Stimulated activated CD4-positive, alpha-beta T cell treated with anti-CD3 and anti-CD28 coated beads, Interleukin-4, amount 100 ng/mL, for 48 hours (primary cell): ENCODE measurements around the gene ARRDC1.
"Not testable (repeated sequence)": the region's sequence is repeated elsewhere in the genome, so short reads cannot be mapped to it uniquely, and the experiment has no call there.

Source experiments
- DNase-seq, 2 donors: peaks; one replicate each; pipeline ENCODE4 v3.0.0-alpha.2; 2020; ENCODE audit warnings: low read depth in 2 of 2

The ARRDC1 gene

DNA sequence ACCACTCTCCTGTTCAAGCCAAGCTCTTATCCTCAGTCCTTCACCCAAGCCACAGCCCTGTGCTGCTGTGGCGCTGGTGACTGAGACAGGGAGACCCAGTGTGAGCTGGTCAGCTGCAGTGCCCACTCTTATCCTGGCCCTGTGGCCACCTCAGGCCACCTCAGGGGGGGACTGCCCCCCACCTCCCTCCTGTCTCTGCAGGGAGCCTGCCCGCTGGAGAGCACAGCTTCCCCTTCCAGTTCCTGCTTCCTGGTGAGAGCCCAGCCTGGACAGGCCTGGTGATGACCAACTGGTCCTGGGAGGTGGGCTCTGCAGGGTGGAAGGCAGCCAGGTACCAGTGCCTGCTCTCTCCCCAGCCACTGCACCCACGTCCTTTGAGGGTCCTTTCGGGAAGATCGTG is 7.8 kb downstream of the ARRDC1 start:
- DNase-seq = no peak

DNA sequence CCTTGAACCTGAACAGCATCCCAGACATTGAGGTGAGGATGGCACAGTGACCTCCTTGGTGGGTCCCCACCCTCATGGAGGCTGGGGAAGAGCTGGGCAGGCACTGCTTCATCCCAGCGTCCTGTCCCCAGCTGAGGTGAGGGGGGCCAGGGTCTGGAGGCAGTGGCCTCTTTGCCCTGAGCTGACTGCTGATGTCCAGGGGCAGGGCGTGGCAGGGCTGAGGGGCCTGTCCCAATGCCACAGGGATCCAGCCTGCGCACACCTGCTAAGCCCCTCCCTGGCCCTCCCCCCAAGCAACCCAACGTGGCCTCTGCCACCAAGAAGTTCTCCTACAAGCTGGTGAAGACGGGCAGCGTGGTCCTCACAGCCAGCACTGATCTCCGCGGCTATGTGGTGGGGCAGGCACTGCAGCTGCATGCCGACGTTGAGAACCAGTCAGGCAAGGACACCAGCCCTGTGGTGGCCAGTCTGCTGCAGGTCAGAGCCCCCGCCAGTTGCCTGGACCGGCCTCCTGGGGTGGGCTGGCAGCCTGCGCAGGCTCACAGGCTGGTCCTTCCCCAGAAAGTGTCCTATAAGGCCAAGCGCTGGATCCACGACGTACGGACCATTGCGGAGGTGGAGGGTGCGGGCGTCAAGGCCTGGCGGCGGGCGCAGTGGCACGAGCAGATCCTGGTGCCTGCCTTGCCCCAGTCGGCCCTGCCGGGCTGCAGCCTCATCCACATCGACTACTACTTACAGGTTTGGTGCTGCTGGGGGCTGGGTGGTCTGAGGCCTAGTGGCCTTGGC is 8.4 kb downstream of the ARRDC1 start:
- DNase-seq = no peak

DNA sequence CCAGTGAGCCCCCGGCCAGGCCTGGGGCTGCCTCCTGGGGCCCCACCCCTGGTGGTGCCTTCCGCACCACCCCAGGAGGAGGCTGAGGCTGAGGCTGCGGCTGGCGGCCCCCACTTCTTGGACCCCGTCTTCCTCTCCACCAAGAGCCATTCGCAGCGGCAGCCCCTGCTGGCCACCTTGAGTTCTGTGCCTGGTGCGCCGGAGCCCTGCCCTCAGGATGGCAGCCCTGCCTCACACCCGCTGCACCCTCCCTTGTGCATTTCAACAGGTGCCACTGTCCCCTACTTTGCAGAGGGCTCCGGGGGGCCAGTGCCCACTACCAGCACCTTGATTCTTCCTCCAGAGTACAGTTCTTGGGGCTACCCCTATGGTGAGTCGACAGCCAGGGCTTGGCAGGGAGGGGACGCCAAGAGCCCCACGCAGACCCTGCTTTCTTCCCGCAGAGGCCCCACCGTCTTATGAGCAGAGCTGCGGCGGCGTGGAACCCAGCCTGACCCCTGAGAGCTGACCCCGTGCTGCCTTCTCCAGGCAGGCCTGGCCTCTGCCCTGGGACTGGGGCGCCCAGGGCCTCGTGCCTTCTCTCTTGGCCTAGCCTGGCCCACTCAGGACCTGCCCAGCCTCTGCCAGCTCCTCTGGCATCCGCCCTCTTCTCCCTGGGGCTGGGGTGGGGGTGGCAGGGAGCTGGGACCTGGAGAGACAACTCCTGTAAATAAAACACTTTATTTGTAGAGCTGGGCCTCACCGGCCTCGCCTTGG is 9.3 kb downstream of the ARRDC1 start:
- no peak for DNase-seq

DNA sequence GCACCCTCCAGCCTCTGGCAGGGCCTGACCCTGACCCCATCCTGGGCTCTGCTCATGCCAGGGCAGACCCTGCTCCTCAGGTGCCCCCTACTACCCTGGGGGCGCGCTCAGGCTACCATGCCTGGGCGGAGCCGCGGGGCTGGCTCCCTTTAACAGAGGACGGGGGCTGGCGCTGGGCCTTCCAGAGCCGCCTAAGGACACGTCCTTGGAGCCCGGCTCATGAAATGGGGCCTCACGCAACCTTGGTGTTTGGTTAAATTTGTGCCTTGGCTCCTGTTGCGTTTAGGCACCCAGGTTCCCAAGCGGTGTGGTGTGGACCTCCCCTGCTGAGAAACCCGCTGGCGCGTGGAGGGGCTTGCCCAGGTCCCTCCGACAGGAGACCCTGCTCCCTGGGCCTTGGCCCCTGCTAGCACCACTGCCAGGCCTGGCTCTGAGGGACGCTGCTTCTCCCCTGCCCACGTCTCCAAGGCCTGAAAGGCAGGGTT is 9.9 kb downstream of the ARRDC1 start:
- no peak for DNase-seq

DNA sequence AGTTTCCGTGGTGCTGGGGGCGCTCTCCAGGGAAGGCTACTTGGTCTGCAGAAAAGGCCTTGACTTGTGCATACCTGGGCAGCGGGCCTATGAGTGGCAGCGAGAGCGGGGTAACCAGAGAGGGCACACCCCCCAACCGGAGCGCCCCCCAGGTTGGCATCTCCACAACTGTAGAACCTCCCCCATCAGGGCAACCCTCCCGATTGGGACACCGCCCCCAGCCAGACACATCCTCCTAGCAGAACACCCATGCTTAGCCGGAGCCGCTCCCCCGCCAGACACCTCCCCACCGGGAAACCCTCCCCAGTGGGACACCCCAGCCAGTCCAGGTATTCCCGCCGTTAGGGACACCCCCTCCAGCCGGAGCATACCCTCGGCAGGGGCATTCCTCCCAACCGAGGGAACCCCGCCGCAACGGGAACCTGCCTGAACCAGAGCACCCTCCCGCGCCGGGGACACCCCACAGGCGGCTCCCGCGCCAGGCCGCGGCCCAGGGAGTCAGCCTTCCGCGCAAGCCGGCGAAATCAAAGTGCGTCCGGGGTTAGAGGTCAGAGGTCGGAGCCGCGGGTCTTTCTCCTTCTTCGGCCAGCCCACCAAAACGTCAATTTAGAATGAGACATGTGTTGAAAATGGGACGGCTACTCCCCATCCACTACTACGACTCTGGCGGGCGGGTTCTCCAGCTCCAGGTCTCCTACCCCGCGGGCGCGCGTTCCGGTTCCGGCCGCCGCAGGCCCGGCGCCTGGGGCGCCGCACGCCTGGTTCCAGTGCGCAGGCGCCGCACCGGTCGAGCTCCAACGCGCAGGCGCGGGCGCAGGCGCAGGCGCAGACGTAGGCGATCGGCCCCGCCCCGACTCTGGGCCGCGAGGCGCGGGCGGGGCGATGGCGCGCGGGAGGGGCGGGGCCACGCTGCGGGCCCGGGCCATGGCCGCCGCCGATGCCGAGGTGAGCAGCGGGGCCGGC is 12.9 kb downstream of the ARRDC1 start, which contains the start of gene EHMT1:
Gene EHMT1 (plus strand): TSS at position 901 of the 963 bp plus-strand sequence. CDS start 24 bp downstream, at position 925.
- DNase-seq = peak; percentile 81 to 84

DNA sequence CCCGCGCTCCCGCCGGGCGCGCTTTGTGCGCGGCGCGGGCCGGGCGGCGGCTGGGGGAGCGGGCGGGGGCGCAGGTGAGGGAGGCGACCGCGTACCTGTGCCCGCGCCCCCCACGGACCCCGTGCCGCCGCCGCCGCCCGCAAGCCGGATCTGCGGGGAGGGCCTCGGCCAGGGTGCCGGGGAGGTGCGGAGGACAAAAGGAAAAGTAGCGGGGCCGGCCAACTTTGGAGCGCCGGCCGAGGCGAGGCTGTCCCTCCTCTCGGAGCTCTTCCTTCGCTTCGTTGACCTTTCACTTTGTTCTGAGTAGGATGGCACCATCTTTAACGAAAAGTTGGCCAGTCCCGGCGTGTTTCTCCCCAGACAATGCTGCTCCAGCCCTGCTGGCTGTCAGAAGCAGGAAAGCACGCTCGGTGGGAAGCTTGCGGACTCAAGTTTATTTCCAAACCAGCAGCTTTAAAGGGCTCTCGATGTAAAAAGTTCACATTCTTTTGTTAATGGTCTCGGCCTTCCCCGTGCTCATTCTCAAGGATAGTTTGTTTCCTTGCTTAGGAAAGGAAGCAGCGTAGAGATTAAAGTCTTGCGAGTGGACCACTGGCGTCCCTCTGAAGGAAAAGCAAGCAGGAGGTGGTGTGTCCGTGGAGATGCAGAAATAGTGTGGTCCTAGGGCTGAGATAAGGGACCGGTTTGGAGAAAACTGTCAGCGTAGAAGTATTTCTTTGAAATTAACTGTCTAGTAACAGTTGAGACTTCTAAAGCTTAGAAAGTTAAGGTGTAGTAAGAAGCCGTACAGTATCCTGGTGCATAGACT is 14.0 kb downstream of the ARRDC1 start:
- DNase-seq = no peak

DNA sequence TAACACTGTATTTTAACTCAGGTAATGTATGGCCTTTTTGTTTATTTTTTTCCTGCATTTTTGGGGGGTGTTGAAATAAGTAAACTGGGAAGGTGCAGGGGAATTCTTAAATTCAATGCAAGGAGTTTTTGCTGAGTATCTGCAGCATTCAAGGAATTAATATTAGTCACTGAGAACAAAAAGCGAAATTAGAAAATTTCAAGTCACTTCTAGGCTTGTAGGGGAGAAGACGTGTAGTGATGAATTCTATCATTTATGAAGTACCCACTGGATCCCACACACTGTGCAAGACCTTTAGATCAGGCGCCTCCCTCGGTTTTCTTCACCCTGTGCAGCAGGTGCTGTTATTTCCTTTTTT is 14.5 kb downstream of the ARRDC1 start:
- DNase-seq = no peak

DNA sequence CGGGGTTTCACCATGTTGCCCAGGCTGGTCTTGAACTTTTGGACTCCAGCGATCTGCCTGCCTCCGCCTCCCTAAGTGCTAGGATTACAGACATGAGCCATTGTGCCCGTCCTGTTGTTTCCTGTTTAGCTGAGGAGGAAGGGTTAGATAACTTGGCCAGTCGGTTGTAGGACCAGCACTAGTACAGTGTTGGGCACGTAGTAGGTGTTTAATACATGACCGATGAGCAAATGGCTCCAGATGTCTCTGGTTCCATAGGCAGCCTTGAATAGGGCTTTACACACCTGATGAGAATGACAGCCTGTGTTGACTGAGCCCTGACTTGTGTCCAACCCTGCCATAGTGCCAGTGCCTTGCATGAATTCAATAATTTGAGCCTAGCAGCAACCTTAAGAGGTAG is 15.1 kb downstream of the ARRDC1 start:
- DNase-seq = no peak

DNA sequence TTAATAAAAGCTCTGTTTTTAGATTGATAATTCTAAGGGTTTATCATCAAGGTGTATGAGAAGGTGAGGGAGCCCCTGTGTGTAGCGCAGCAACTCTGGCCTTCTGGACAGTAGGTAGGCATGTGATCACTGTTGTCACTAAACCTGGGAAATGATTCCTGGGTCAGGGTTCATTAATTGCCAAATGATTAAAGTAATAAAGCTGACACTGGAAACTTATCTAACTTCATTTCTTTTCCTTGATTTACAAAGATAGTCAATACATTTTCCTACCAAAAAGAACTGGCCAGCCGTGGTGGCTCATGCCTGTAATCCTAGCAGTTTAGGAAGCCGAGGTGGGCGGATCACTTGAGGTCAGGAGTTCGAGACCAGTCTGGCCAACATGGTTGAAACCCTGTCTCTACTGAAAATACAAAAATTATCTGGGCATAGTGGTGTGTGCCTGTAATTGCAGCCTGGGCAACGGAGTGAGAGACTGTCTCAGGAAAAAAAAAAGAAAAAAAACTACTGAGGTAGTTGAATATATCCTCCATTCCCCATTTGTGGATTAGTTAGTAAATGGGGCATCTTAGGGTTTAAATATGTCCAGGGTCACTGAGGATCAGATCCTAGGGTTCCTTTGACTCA is 15.8 kb downstream of the ARRDC1 start:
- DNase-seq = no peak

DNA sequence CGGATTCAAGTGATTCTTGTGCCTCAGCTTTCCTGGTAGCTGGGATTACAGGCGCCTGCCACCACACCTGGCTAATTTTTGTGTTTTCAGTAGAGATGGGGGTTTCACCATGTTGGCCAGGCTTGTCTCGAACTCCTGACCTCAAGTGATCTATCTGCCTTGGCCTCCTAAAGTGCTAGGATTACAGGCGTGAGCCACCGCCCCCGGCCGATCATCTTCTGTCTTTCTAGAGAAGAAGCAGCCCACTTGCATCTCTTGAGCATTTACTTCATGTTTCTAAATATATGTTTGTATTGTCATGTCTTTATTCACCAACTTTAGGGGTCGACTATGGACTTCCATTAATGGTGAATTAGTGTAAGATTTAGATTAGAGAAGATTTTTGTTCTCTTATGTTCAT is 16.7 kb downstream of the ARRDC1 start:
- not testable (repeated sequence) for DNase-seq

DNA sequence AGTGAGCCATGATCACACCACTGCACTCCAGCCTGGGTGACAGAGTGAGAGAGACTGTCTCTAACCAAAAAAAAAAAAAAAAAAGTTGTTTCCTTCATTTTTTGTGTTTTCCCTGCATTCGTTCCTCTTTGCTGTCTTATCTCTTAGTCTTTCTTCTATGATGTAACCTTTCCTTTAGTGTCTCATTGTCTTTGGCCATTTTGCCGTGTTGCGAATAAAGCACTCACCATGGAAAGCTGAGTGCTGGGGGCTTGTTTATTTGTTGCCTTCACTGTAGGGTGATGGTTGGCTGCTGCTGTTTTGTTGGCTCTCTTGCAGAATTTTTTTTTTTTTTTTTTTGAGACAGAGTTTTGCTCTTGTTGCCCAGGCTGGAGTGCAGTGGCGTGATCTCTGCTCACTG is 21.0 kb downstream of the ARRDC1 start:
- no peak for DNase-seq

DNA sequence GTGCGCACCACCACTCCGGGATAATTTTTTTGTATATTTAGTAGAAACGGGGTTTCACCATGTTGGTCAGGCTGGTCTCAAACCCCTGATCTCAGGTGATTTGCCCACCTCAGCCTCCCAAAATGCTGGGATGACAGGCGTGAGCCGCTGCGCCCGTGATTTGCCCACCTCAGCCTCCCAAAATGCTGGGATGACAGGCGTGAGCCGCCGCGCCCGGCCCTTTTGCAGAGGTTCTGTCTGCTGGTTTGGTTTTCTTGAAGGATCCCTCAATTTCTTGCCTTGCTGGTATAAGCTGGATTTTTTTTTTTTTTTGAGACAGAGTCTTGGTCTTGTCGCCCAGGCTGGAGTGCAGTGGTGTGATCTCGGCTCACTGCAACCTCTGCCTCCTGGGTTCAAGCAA is 21.9 kb downstream of the ARRDC1 start:
- not testable (repeated sequence) for DNase-seq

DNA sequence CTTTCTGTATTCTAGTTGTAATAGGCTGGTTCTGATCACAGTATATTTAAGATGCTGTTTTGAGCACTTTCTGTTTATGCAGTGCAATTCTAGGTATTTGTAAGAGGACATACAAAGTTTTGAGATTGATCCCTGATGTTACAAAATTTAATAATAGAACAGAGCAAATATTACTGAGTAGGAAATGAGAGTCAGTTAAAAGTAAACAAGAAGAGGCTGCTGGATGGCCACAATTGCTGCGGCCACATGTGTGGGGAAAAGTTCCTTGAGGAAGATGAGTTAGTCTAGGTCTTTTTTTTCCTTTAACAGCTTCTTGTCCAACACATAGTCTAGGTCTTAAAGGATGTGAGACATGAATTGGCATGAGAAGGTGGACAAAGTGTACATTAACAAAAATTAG is 24.6 kb downstream of the ARRDC1 start:
- no peak for DNase-seq

DNA sequence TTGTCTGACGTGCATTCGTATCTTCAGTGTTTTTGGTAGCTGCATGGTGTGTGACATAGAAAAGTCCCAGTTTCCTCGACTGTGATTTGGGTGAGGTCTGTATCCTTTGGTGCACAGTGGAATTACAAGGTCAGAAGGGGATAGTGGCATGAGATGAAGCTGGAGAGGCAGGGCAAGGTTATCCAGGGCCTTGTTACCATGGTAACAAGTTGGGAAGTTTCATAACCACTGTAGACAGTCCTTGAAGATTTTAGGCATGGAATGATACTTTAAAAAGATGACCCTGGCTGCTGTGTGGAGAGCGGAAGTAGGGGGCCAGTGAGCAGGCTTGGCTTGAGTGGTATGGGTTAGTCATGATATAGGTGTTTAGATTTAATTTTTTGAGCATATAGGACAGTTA is 25.2 kb downstream of the ARRDC1 start:
- no peak for DNase-seq

DNA sequence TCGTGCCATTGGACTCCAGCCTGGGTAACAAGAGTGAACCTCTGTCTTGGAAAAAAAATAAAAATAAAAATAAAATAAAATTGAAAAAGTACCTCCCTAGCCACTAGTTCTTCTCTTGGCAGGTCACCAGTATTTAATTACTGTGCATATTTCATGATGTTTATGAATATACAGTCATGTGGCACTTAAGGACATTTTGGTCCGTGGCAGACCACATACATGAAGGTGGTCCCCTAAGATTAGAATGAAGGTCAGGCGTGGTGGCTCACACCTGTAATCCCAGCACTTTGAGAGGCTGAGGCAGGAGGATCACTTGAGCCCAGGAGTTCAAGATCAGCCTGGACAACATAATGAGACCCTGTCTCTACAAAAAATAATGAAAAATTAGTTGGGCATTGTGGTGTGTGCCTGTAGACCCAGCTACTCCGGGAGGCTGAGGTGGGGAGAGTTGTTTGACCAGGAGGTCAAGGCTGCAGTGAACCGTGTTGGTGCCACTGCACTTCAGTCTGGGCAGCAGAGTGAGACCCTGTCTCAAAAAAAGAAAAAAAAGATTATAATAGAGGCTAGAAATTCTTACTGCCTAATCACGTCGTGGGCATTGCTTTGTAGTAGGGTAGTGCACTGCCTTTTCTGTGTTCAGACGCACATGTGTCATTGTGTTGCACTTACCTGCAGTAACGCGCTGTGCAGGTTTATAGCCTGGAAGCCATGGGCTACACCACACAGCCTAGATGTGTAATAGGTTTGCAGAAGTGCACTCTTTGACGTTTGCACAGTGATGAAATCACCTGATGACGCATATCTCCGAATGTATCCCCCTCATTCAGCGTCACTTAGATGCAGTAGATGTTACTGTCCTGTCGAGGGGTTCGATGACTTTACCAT is 26.1 kb downstream of the ARRDC1 start:
- no peak for DNase-seq

DNA sequence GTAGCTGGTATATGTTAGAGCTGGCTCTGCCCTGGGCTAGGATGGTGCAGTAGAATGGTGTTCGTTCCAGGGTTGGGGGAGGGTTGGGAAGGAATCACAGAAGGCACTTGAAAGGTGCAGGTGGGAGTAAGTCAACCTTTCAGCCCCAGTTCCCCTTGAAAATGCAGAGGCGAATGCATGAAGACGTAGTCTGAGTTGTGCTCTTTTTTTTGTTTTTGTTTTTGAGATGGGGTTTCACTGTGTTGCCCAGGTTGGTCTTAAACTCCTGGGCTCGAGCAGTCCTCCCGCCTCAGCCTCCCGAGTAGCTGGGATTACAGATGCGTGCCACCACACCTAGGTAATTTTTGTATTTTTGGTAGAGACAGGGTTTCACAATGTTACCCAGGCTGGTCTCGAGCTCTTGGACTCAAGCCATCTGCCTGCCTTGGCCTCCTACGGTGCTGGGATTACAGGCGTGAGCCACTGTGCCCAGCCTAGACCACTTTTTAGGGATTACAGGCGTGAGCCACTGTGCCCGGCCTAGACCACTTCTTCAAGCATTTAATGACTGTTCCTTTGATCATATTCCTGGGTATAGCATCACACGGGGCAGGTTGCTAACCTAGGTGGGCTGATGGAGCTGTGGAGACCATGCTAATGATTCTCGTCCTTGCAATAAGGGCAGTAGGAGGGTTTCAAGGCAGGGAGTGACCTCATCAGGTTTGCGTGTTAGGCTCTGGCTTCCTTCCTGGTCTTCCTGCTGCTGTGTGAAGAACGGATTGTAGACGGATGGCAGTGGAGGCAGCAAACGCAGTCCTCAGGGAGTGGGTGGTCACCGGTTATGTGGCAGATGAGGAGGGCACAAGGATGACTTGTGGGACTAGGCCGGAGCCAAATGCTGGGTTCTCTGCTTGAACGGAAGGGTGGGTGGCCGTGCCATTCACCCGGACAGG is 27.0 kb downstream of the ARRDC1 start:
- no peak for DNase-seq

DNA sequence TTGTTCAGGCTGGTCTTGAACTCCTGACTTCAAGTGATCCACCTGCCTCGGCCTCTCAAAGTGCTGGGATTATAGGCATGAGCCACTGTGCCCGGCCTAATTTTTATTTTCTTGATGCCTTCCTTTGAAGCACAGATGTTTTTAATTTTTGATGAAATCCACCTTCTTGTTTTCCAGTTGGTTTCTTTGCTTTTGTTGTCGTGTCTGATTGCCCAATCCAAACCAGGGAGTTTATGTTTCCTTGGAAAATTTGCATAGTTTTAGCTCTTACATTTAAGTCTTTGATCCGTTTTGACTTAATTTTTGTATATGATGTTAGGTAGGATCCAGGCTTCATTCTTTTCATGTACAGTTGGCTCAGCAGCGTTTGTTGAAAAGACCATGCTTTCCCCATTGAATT is 28.5 kb downstream of the ARRDC1 start:
- no peak for DNase-seq

DNA sequence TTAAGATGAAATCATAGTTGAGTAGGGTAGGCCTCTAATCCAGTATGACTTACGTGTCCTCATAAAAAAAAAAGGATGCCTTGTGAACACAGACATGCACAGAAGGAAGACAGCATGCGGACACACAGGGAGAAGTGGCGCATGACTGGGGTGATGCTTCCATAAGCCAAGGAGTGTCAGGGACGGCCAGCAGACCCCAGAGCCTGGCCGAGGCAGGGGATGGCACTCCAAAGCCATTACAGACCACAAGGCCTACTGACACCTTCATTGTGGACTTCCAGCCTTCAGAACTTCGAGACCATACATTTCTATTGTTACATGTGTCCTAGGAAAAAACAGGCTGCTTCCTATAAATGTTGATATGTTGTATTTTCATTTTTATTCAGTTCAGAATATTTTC is 33.2 kb downstream of the ARRDC1 start:
- no peak for DNase-seq
